Esophagus squamous epithelium (tissue), 5 donors: ENCODE measurements around the gene THYN1. TPM values are rescaled to one million over a fixed set of nuclear protein-coding genes. Genes with fewer than 3 reads are reported as not detected.

ENCODE experiments used
- DNase-seq: peaks from one replicate; lab custom pipeline; 2025; lab: John Stamatoyannopoulos, UW
- H3K27ac ChIP-seq, 4 donors: fragments of 200-600 bp; sonication (generic); one replicate each; pipeline ENCODE4 v1.5.1; 2016 to 2019; ENCODE audit warnings: mild to moderate bottlenecking in 1 of 4
- H3K27me3 ChIP-seq, 4 donors: fragments of 200-600 bp; sonication (generic); 1 replicate in 3 of 4; 2 replicates in 1 of 4; pipeline versions ENCODE4 v1.5.1 to v1.6.0; 2017 to 2021; ENCODE audit warnings: antibody characterized with exemption in 1 of 4
- H3K36me3 ChIP-seq, 3 donors: fragments of 200-600 bp; sonication (generic); one replicate each; pipeline ENCODE4 v1.5.1; 2016 to 2019
- H3K4me1 ChIP-seq, 3 donors: fragments of 200-600 bp; sonication (generic); one replicate each; pipeline ENCODE4 v1.5.1; 2017 to 2019
- H3K4me3 ChIP-seq, 4 donors: fragments of 200-600 bp; sonication (generic); 1 replicate in 3 of 4; 2 replicates in 1 of 4; pipeline ENCODE4 v1.5.1; 2016 to 2019; ENCODE audit warnings: mild to moderate bottlenecking in 2 of 4, moderate library complexity in 1 of 4
- H3K9me3 ChIP-seq, 3 donors: fragments of 200-600 bp; sonication (generic); one replicate each; pipeline ENCODE4 v1.5.1; 2016 to 2019
- CTCF ChIP-seq, 6 experiments: fragments of 450-650 bp in 4 of 6; fragments of 200-600 bp in 2 of 6; sonication (generic) in 2 of 6; IDR thresholded peaks; one replicate each; pipeline ENCODE4 v1.5.1; 2016 to 2019; ENCODE audit warnings: antibody characterized with exemption in 6 of 6, mild to moderate bottlenecking in 4 of 6, moderate library complexity in 4 of 6
- POLR2A ChIP-seq, 4 donors: fragments of 450-650 bp; IDR thresholded peaks; one replicate each; pipeline ENCODE4 v1.6.1; 2017; ENCODE audit warnings: antibody characterized with exemption in 4 of 4, mild to moderate bottlenecking in 4 of 4, moderate library complexity in 3 of 4
- WGBS, 2 donors: methylation state at CpG; one replicate each; pipeline ENCODE4 v1.1.5; 2018; 5-methylcytosine and 5-hydroxymethylcytosine counted together
- intact Hi-C: fragments of 100-400 bp; cut with DNase I; formaldehyde crosslinking; loops from one replicate; pipeline ENCODE4 v1.15.0; 2022
- total RNA-seq, 4 donors: library from RNA; depleted of rRNA; stranded (reverse); fragments of >200 nt; gene quantifications; one replicate each; pipeline ENCODE4 v1.1.0, GENCODE V29; 2016
- donor health status: DM: yes; HTN: yes; CAD: no.

THYN1 gene
- total RNA-seq, 4 donors from 2014 or later: 15.7 to 34.2 (median 26.2) TPM

DNA sequence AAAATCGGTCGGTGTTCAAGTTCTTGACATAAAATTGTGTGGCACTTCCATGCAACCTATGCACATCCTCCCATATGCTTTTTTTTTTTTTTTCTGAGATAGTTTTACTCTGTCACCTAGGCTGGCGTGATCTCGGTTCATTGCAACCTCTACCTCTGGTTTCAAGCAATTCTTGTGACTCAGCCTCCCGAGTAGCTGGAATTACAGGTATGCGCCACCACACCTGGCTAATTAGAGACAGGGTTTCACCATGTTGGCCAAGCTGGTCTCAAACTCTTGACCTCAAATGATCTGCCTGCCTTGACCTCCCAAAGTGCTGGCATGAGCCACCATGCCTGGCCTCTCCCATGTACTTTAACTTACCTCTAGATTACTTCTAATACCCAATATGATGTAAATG is 38.0 kb upstream of the THYN1 start:
- 79 to 89% methylated on average over 5 to 6 of the region's 6 CpGs for WGBS, 2 donors
- no peaks in the 10 kb centered on the region for H3K27me3 ChIP-seq

DNA sequence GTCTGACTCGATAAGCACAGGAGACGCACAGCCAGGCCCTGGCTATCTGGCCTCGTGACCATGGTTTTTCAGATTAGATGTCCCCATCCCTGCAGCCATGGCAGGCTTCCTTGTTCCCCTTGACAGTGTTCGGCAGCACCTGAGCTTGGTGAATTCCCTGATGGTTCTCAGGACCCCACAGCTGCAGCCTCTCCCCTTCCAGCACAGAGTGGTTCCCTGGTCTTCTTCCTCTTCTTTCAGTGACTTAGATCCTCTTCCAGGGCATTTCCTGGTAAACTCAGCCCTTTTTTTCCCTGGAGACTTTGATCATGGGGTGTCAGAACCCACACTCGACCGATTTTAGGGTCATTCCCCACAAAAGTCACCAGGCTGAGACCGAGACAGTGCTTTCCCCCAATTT is 37.5 kb upstream of the THYN1 start:
- Histone ChIP-seq H3K9me3 (no peaks in the 10 kb centered on the region), H3K27me3 (no peaks in the 10 kb centered on the region), H3K4me1 (no peaks in the 10 kb centered on the region), H3K4me3 (no peak overlapping the region), H3K36me3 (no peaks in the 10 kb centered on the region), H3K27ac (no peak overlapping the region)
- no peak for DNase-seq
- 87 to 88% methylated on average over 7 of the region's 7 CpGs for WGBS, 2 donors
- intact Hi-C loops: no loop called here
- no peak for TF ChIP-seq CTCF (IDR thresholded peaks at IDR 0.05)
- TF ChIP-seq POLR2A (IDR thresholded peaks at IDR 0.05): no peak

More for the DNA sequence above, 38.0 kb upstream of the THYN1 start:
- Histone ChIP-seq H3K4me1 (no peaks in the 10 kb centered on the region), H3K9me3 (no peaks in the 10 kb centered on the region), H3K27ac (no peak overlapping the region), H3K36me3 (no peaks in the 10 kb centered on the region), H3K4me3 (no peak overlapping the region)
- intact Hi-C loops: no loop called here
- TF ChIP-seq CTCF (IDR thresholded peaks at IDR 0.05): no peak
- no peak for TF ChIP-seq POLR2A (IDR thresholded peaks at IDR 0.05)
- no peak for DNase-seq

- TF ChIP-seq POLR2A (IDR thresholded peaks at IDR 0.05): no peak
- no peak for TF ChIP-seq CTCF (IDR thresholded peaks at IDR 0.05)
- no peak for DNase-seq
- 46 to 51% methylated on average over 3 to 7 of the region's 12 CpGs for WGBS, 2 donors
- H3K27me3 ChIP-seq: no peaks in the 10 kb centered on the region
- no peak overlapping the region for H3K27ac ChIP-seq
- no peak overlapping the region for H3K4me3 ChIP-seq
- intact Hi-C loops: no loop called here
- no peaks in the 10 kb centered on the region for H3K36me3 ChIP-seq
- no peaks in the 10 kb centered on the region for H3K4me1 ChIP-seq
- no peaks in the 10 kb centered on the region for H3K9me3 ChIP-seq
These were observed 36.6 kb upstream of the THYN1 start for GRCh38 chr11:134289789-134290188.

- Histone ChIP-seq H3K36me3 (no peaks in the 10 kb centered on the region), H3K4me1 (no peaks in the 10 kb centered on the region), H3K27me3 (no peaks in the 10 kb centered on the region), H3K4me3 (no peak overlapping the region), H3K9me3 (no peaks in the 10 kb centered on the region), H3K27ac (no peak overlapping the region)
- intact Hi-C loops: no loop called here
- WGBS, 2 donors: 62 to 81% methylated on average over 4 of the region's 4 CpGs
- DNase-seq: no peak
- TF ChIP-seq POLR2A (IDR thresholded peaks at IDR 0.05) (no peak), CTCF (IDR thresholded peaks at IDR 0.05) (no peak)
These were observed 36.0 kb upstream of the THYN1 start for GRCh38 chr11:134289167-134289566.

DNA sequence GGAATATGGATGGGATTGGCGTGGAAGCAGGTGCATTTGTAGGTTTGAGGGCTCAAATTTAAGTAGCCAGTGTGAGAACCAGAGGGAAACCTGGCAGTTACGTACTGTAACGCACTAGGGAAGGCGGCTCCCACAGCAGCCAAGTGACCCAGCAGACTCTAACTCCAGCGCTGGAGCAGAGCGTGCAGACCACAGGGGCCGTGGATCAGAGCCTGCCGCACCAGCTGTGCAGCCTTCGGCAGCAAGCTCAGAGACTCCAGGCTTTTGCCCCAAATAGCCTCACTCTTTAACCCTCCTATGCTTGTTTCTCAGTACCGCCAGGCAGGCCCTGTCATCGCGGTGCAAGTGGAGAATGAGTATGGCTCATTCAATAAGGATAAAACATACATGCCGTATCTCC is 35.3 kb upstream of the THYN1 start:
- Histone ChIP-seq H3K9me3 (no peaks in the 10 kb centered on the region), H3K4me1 (no peaks in the 10 kb centered on the region), H3K4me3 (no peak overlapping the region), H3K36me3 (no peaks in the 10 kb centered on the region), H3K27ac (no peak overlapping the region), H3K27me3 (no peaks in the 10 kb centered on the region)
- no peak for TF ChIP-seq CTCF (IDR thresholded peaks at IDR 0.05)
- DNase-seq: no peak
- intact Hi-C loops: no loop called here
- 87 to 90% methylated on average over 13 of the region's 13 CpGs for WGBS, 2 donors
